ENCODE measurements around the gene TMEM190. TPM values are rescaled to one million over a fixed set of nuclear protein-coding genes. Genes with fewer than 3 reads are reported as not detected.

Gene TMEM190
- total and polyA plus RNA-seq, 9 of the 15 experiments (the other 6 are each of a cell fraction or from before 2014, with no cell fraction given) = not detected

DNA sequence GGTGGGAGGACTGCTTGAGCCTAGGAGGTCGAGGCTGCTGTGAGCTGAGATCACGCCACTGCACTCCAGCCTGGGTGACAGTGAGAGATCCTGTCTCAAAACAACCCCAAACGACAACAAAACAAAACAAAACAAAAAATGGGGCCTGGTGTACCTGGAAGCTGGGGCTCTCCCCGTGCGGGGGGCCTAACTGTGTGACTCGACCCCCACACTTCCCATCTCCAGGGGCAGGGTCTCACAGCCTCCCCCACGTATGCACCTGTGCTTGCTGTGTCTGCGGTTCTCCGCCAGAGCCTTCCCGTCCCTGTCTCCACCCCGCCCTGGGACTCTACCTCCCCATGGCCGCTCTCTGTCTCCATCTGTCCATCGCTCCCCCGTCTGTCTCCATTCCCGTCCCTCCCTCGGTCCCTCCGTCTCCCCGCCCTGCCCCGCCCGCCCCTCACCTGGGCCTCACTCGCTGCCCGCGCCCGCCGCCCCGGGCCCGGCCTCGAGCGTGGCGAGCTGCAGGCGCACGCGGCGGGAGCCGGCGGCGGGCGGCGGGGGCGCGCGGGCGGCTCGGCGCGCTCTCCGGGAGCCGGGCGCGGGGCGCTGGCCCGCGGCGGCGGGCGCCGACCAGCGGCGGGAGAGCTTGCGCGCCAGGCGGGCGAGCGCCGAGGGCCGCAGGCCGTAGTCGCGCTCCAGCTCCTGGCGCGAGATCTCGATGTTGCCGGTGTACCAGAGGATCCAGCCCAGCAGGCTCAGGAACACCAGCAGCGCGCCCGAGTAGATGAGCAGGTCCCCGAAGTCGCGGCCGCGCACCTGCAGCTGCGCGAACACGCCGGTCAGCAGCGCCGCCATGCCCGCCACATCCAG is 6.9 kb downstream of the TMEM190 start (continued):
- TF ChIP-seq, protein P1, sequence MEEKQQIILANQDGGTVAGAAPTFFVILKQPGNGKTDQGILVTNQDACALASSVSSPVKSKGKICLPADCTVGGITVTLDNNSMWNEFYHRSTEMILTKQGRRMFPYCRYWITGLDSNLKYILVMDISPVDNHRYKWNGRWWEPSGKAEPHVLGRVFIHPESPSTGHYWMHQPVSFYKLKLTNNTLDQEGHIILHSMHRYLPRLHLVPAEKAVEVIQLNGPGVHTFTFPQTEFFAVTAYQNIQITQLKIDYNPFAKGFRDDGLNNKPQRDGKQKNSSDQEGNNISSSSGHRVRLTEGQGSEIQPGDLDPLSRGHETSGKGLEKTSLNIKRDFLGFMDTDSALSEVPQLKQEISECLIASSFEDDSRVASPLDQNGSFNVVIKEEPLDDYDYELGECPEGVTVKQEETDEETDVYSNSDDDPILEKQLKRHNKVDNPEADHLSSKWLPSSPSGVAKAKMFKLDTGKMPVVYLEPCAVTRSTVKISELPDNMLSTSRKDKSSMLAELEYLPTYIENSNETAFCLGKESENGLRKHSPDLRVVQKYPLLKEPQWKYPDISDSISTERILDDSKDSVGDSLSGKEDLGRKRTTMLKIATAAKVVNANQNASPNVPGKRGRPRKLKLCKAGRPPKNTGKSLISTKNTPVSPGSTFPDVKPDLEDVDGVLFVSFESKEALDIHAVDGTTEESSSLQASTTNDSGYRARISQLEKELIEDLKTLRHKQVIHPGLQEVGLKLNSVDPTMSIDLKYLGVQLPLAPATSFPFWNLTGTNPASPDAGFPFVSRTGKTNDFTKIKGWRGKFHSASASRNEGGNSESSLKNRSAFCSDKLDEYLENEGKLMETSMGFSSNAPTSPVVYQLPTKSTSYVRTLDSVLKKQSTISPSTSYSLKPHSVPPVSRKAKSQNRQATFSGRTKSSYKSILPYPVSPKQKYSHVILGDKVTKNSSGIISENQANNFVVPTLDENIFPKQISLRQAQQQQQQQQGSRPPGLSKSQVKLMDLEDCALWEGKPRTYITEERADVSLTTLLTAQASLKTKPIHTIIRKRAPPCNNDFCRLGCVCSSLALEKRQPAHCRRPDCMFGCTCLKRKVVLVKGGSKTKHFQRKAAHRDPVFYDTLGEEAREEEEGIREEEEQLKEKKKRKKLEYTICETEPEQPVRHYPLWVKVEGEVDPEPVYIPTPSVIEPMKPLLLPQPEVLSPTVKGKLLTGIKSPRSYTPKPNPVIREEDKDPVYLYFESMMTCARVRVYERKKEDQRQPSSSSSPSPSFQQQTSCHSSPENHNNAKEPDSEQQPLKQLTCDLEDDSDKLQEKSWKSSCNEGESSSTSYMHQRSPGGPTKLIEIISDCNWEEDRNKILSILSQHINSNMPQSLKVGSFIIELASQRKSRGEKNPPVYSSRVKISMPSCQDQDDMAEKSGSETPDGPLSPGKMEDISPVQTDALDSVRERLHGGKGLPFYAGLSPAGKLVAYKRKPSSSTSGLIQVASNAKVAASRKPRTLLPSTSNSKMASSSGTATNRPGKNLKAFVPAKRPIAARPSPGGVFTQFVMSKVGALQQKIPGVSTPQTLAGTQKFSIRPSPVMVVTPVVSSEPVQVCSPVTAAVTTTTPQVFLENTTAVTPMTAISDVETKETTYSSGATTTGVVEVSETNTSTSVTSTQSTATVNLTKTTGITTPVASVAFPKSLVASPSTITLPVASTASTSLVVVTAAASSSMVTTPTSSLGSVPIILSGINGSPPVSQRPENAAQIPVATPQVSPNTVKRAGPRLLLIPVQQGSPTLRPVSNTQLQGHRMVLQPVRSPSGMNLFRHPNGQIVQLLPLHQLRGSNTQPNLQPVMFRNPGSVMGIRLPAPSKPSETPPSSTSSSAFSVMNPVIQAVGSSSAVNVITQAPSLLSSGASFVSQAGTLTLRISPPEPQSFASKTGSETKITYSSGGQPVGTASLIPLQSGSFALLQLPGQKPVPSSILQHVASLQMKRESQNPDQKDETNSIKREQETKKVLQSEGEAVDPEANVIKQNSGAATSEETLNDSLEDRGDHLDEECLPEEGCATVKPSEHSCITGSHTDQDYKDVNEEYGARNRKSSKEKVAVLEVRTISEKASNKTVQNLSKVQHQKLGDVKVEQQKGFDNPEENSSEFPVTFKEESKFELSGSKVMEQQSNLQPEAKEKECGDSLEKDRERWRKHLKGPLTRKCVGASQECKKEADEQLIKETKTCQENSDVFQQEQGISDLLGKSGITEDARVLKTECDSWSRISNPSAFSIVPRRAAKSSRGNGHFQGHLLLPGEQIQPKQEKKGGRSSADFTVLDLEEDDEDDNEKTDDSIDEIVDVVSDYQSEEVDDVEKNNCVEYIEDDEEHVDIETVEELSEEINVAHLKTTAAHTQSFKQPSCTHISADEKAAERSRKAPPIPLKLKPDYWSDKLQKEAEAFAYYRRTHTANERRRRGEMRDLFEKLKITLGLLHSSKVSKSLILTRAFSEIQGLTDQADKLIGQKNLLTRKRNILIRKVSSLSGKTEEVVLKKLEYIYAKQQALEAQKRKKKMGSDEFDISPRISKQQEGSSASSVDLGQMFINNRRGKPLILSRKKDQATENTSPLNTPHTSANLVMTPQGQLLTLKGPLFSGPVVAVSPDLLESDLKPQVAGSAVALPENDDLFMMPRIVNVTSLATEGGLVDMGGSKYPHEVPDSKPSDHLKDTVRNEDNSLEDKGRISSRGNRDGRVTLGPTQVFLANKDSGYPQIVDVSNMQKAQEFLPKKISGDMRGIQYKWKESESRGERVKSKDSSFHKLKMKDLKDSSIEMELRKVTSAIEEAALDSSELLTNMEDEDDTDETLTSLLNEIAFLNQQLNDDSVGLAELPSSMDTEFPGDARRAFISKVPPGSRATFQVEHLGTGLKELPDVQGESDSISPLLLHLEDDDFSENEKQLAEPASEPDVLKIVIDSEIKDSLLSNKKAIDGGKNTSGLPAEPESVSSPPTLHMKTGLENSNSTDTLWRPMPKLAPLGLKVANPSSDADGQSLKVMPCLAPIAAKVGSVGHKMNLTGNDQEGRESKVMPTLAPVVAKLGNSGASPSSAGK (IDR thresholded peaks at IDR 0.05) = peak; percentile 63
- TF ChIP-seq PPARD (CRISPR knock-in tag; IDR thresholded peaks at IDR 0.05) (no peak), SREBF2 (CRISPR knock-in tag; IDR thresholded peaks at IDR 0.05) (no peak), CHD2 (IDR thresholded peaks at IDR 0.05; ENCODE audit: low read depth, low read length) (peak; percentile 73), CSDE1 (IDR thresholded peaks at IDR 0.05) (no peak), GABPA (tag; conservative IDR thresholded peaks at IDR 0.05; ENCODE audit: low read depth) (no peak), BCL6 (CRISPR knock-in tag; IDR thresholded peaks at IDR 0.05) (no peak), ZNF79 (CRISPR knock-in tag; IDR thresholded peaks at IDR 0.05; ENCODE audit: low read depth) (no peak), CHD1 (IDR thresholded peaks at IDR 0.05; ENCODE audit: low read length) (no peak)
- TF ChIP-seq, protein P2, sequence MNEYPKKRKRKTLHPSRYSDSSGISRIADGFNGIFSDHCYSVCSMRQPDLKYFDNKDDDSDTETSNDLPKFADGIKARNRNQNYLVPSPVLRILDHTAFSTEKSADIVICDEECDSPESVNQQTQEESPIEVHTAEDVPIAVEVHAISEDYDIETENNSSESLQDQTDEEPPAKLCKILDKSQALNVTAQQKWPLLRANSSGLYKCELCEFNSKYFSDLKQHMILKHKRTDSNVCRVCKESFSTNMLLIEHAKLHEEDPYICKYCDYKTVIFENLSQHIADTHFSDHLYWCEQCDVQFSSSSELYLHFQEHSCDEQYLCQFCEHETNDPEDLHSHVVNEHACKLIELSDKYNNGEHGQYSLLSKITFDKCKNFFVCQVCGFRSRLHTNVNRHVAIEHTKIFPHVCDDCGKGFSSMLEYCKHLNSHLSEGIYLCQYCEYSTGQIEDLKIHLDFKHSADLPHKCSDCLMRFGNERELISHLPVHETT (CRISPR knock-in tag; conservative IDR thresholded peaks at IDR 0.05 in 1 of 2, IDR thresholded peaks at IDR 0.05 in 1 of 2) = peak in 1 of 2 experiments; percentile 53; a peak in 1 of 4 replicates
- TF ChIP-seq, protein P3, sequence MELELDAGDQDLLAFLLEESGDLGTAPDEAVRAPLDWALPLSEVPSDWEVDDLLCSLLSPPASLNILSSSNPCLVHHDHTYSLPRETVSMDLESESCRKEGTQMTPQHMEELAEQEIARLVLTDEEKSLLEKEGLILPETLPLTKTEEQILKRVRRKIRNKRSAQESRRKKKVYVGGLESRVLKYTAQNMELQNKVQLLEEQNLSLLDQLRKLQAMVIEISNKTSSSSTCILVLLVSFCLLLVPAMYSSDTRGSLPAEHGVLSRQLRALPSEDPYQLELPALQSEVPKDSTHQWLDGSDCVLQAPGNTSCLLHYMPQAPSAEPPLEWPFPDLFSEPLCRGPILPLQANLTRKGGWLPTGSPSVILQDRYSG (tag; conservative IDR thresholded peaks at IDR 0.05; ENCODE audit: low read depth) = no peak

All from K562 (cell line).